ENCODE measurements around the gene ATG4A.

Gene ATG4A

GRCh38 chrX:108156934-108157466, 65.4 kb downstream of the ATG4A start:
- H3K4me1 ChIP-seq (ENCODE audit: insufficient read depth, low read length, severe bottlenecking) = no peaks in the 10 kb centered on the region
- no peaks in the 10 kb centered on the region for H3K9me2 ChIP-seq (ENCODE audit: low read depth, low read length)
- H3K9ac ChIP-seq (ENCODE audit: low read length) = no peak overlapping the region
- H3K27me3 ChIP-seq (ENCODE audit: insufficient read depth, low read length) = no peaks in the 10 kb centered on the region
- no peak overlapping the region for H2AFZ ChIP-seq (ENCODE audit: low read length)
- H4K20me1 ChIP-seq (ENCODE audit: insufficient read depth, low read length) = no peaks in the 10 kb centered on the region
- H3K9me3 ChIP-seq (ENCODE audit: low read length) = no peaks in the 10 kb centered on the region
- TF ChIP-seq CTCF (IDR thresholded peaks at IDR 0.05; ENCODE audit: low read length) (no peak), EZH2 (IDR thresholded peaks at IDR 0.05; ENCODE audit: borderline replicate concordance, low read length) (no peak)
- no peak overlapping the region for H3K27ac ChIP-seq (ENCODE audit: low read depth, low read length, poor library complexity, severe bottlenecking)
- no peak overlapping the region for H3K4me3 ChIP-seq (ENCODE audit: low read depth, low read length, poor library complexity, severe bottlenecking)
- no peaks in the 10 kb centered on the region for H3F3A ChIP-seq (ENCODE audit: insufficient read depth, low read length)
- H3K4me2 ChIP-seq (ENCODE audit: low read length) = no peak overlapping the region
- no peaks in the 10 kb centered on the region for H3K79me2 ChIP-seq (ENCODE audit: insufficient read depth, low read length)
- H3K36me3 ChIP-seq (ENCODE audit: insufficient read depth, low read length) = no peaks in the 10 kb centered on the region

GRCh38 chrX:108157628-108158027, 66.0 kb downstream of the ATG4A start:
- Histone ChIP-seq H3K27ac (ENCODE audit: low read depth, low read length, poor library complexity, severe bottlenecking) (no peak overlapping the region), H4K20me1 (ENCODE audit: insufficient read depth, low read length) (no peaks in the 10 kb centered on the region), H3K9ac (ENCODE audit: low read length) (no peak overlapping the region)

GRCh38 chrX:108159028-108159670, 67.6 kb downstream of the ATG4A start:
- H3K27me3 ChIP-seq (ENCODE audit: insufficient read depth, low read length) = no peaks in the 10 kb centered on the region
- no peak for TF ChIP-seq EZH2 (IDR thresholded peaks at IDR 0.05; ENCODE audit: borderline replicate concordance, low read length)
- TF ChIP-seq CTCF (IDR thresholded peaks at IDR 0.05; ENCODE audit: low read length) = no peak
- H3K79me2 ChIP-seq (ENCODE audit: insufficient read depth, low read length) = no peaks in the 10 kb centered on the region

More at GRCh38 chrX:108157628-108158027, 66.0 kb downstream of the ATG4A start:
- no peak for TF ChIP-seq EZH2 (IDR thresholded peaks at IDR 0.05; ENCODE audit: borderline replicate concordance, low read length)
- no peak for TF ChIP-seq CTCF (IDR thresholded peaks at IDR 0.05; ENCODE audit: low read length)
- Histone ChIP-seq H3K4me1 (ENCODE audit: insufficient read depth, low read length, severe bottlenecking) (no peaks in the 10 kb centered on the region), H2AFZ (ENCODE audit: low read length) (no peak overlapping the region), H3K9me3 (ENCODE audit: low read length) (no peaks in the 10 kb centered on the region), H3K79me2 (ENCODE audit: insufficient read depth, low read length) (no peaks in the 10 kb centered on the region), H3K36me3 (ENCODE audit: insufficient read depth, low read length) (no peaks in the 10 kb centered on the region), H3K4me3 (ENCODE audit: low read depth, low read length, poor library complexity, severe bottlenecking) (no peak overlapping the region), H3K4me2 (ENCODE audit: low read length) (no peak overlapping the region), H3K27me3 (ENCODE audit: insufficient read depth, low read length) (no peaks in the 10 kb centered on the region), H3K9me2 (ENCODE audit: low read depth, low read length) (no peaks in the 10 kb centered on the region), H3F3A (ENCODE audit: insufficient read depth, low read length) (no peaks in the 10 kb centered on the region)

More at GRCh38 chrX:108159028-108159670, 67.6 kb downstream of the ATG4A start:
- Histone ChIP-seq H3K4me2 (ENCODE audit: low read length) (no peak overlapping the region), H3F3A (ENCODE audit: insufficient read depth, low read length) (no peaks in the 10 kb centered on the region), H2AFZ (ENCODE audit: low read length) (no peak overlapping the region), H3K4me3 (ENCODE audit: low read depth, low read length, poor library complexity, severe bottlenecking) (no peak overlapping the region), H3K9me2 (ENCODE audit: low read depth, low read length) (no peaks in the 10 kb centered on the region), H3K4me1 (ENCODE audit: insufficient read depth, low read length, severe bottlenecking) (no peaks in the 10 kb centered on the region), H3K9me3 (ENCODE audit: low read length) (no peaks in the 10 kb centered on the region), H3K9ac (ENCODE audit: low read length) (no peak overlapping the region), H3K36me3 (ENCODE audit: insufficient read depth, low read length) (no peaks in the 10 kb centered on the region), H3K27ac (ENCODE audit: low read depth, low read length, poor library complexity, severe bottlenecking) (no peak overlapping the region), H4K20me1 (ENCODE audit: insufficient read depth, low read length) (no peaks in the 10 kb centered on the region)
